Fibroblast of villous mesenchyme (primary cell): ENCODE results near the gene EXOG. TPM values are rescaled to one million over a fixed set of nuclear protein-coding genes. Genes with fewer than 3 reads are reported as not detected.

Experiments used
- DNase-seq: peaks from one replicate; pipeline ENCODE4 v3.0.0-alpha.2; 2010; ENCODE audit warnings: low read depth
- H3K4me3 ChIP-seq: 2 replicates; pipeline ENCODE4 v1.5.1; 2011; ENCODE audit warnings: low read depth, mild to moderate bottlenecking, low read length
- CTCF ChIP-seq: IDR thresholded peaks from 2 replicates; pipeline ENCODE4 v1.5.1; 2012; ENCODE audit warnings: low read depth, mild to moderate bottlenecking, low read length; ENCODE audit not compliant: insufficient read depth
- total RNA-seq: library from RNA; depleted of rRNA; stranded (reverse); fragments of >200 nt; gene quantifications from 2 replicates; pipeline ENCODE4 v1.2.3, GENCODE V29; 2012

Gene EXOG, protein sequence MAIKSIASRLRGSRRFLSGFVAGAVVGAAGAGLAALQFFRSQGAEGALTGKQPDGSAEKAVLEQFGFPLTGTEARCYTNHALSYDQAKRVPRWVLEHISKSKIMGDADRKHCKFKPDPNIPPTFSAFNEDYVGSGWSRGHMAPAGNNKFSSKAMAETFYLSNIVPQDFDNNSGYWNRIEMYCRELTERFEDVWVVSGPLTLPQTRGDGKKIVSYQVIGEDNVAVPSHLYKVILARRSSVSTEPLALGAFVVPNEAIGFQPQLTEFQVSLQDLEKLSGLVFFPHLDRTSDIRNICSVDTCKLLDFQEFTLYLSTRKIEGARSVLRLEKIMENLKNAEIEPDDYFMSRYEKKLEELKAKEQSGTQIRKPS
- 12.9 and 15.1 TPM in 2 replicates for total RNA-seq

- peak within 1 kb of the TSS; percentile 93 for H3K4me3 ChIP-seq
- DNase-seq = peak; percentile 94
- TF ChIP-seq CTCF = peak; percentile 92
These were observed at the start of gene EXOG for GRCh38 chr3:38496131-38496910. Gene EXOG (plus strand): TSS chr3:38496340. CDS start chr3:38496368, 28 bp downstream.

GRCh38 chr3:38446812-38447211 lies 49.3 kb upstream of the EXOG start:
- H3K4me3 ChIP-seq = no peak overlapping the region
- TF ChIP-seq CTCF = no peak
- no peak for DNase-seq

- DNase-seq = no peak
These were observed 45.3 kb upstream of the EXOG start for GRCh38 chr3:38450853-38451252.

GRCh38 chr3:38453075-38453912 lies 42.8 kb upstream of the EXOG start, which contains the start of gene ACVR2B:
Gene ACVR2B (plus strand): TSS chr3:38453890. CDS start chr3:38454323, 433 bp downstream.
- H3K4me3 ChIP-seq = peak within 1 kb of the TSS; percentile 76
- DNase-seq = peak; percentile 78

More at GRCh38 chr3:38450853-38451252, 45.3 kb upstream of the EXOG start:
- TF ChIP-seq CTCF = no peak
- no peak overlapping the region for H3K4me3 ChIP-seq

DNA sequence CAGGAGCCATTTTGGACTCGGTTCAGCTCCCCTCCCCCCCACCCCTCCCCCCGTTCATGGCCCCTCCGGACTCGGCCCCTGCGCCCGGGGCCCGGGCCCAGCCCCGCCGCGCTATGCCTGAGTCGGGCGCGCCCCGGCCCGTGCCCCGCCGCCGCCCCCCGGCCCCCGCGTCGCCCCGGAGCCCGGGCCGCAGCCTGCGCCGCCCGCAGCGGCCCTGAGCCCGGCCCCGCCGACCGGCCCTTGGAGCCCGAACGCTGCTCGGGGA lies 42.3 kb upstream of the EXOG start:
- TF ChIP-seq CTCF = no peak
- DNase-seq = no peak
- peak overlapping the region; percentile 76 for H3K4me3 ChIP-seq

More at GRCh38 chr3:38453075-38453912, 42.8 kb upstream of the EXOG start, which contains the start of gene ACVR2B:
- no peak for TF ChIP-seq CTCF

- DNase-seq = peak; percentile 21
- peak overlapping the region; percentile 76 for H3K4me3 ChIP-seq
- TF ChIP-seq CTCF = no peak
These were observed 41.8 kb upstream of the EXOG start for GRCh38 chr3:38454178-38454883.
